C4-2B (cell line): ENCODE results near the gene EIF4H.
"Not testable (repeated sequence)": the region's sequence is repeated elsewhere in the genome, so short reads cannot be mapped to it uniquely, and the experiment has no call there.

Source experiments
- ZFX ChIP-seq: fragments of 450-650 bp; IDR thresholded peaks from 2 replicates; pipeline ENCODE4 v1.6.1; 2017
- TF ChIP-seq, protein P1 (sequence below): fragments of 450-650 bp; conservative IDR thresholded peaks from 2 replicates; pipeline ENCODE4 v1.5.1; 2017; ENCODE audit warnings: mild to moderate bottlenecking

DNA sequence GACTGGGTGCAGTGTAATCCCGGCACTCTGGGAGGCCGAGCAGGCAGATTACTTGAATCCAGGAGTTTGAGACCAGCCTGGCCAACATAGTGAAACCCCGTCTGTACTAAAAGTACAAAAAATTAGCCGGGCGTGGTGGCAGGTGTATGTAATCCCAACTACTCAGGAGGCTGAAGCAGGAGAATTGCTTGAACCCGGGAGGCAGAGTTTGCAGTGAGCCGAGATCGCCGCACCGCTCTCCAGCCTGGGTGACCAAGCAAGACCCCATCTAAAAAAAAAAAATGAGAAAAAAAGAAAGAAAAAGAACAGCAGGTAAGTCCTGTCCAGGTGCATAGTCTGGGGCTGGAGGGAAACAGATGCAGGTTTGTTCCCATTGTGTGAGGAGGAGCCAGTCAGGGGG, 31.9 kb downstream of the EIF4H start:
- TF ChIP-seq, protein P1, sequence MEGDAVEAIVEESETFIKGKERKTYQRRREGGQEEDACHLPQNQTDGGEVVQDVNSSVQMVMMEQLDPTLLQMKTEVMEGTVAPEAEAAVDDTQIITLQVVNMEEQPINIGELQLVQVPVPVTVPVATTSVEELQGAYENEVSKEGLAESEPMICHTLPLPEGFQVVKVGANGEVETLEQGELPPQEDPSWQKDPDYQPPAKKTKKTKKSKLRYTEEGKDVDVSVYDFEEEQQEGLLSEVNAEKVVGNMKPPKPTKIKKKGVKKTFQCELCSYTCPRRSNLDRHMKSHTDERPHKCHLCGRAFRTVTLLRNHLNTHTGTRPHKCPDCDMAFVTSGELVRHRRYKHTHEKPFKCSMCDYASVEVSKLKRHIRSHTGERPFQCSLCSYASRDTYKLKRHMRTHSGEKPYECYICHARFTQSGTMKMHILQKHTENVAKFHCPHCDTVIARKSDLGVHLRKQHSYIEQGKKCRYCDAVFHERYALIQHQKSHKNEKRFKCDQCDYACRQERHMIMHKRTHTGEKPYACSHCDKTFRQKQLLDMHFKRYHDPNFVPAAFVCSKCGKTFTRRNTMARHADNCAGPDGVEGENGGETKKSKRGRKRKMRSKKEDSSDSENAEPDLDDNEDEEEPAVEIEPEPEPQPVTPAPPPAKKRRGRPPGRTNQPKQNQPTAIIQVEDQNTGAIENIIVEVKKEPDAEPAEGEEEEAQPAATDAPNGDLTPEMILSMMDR, result not testable (repeated sequence)
- not testable (repeated sequence) for TF ChIP-seq ZFX
